Sigmoid colon (tissue), 4 donors: ENCODE measurements around the gene NEURL2.

Source experiments
- EP300 ChIP-seq, 4 donors: sonication (generic); formaldehyde crosslinking; IDR thresholded peaks; one replicate each; pipeline ENCODE4 v1.6.1; 2017; ENCODE audit warnings: antibody characterized with exemption in 4 of 4
- POLR2AphosphoS5 ChIP-seq, 4 donors: sonication (generic); formaldehyde crosslinking; IDR thresholded peaks; one replicate each; pipeline ENCODE4 v1.6.1; 2017; ENCODE audit warnings: antibody characterized with exemption in 4 of 4
- TF ChIP-seq, protein P1 (sequence below), 4 experiments: fragments of 450-650 bp in 3 of 4; fragments of 200-600 bp in 1 of 4; IDR thresholded peaks; one replicate each; pipeline ENCODE4 v1.5.1; 2016 to 2019; ENCODE audit warnings: antibody characterized with exemption in 4 of 4, mild to moderate bottlenecking in 3 of 4, moderate library complexity in 2 of 4

GRCh38 chr20:45908084-45908483 lies 17.1 kb upstream of the NEURL2 start:
- TF ChIP-seq EP300 (IDR thresholded peaks at IDR 0.05) (no peak), POLR2AphosphoS5 (IDR thresholded peaks at IDR 0.05) (no peak)
- TF ChIP-seq, protein P1, sequence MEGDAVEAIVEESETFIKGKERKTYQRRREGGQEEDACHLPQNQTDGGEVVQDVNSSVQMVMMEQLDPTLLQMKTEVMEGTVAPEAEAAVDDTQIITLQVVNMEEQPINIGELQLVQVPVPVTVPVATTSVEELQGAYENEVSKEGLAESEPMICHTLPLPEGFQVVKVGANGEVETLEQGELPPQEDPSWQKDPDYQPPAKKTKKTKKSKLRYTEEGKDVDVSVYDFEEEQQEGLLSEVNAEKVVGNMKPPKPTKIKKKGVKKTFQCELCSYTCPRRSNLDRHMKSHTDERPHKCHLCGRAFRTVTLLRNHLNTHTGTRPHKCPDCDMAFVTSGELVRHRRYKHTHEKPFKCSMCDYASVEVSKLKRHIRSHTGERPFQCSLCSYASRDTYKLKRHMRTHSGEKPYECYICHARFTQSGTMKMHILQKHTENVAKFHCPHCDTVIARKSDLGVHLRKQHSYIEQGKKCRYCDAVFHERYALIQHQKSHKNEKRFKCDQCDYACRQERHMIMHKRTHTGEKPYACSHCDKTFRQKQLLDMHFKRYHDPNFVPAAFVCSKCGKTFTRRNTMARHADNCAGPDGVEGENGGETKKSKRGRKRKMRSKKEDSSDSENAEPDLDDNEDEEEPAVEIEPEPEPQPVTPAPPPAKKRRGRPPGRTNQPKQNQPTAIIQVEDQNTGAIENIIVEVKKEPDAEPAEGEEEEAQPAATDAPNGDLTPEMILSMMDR (IDR thresholded peaks at IDR 0.05): no peak
